Esophagus squamous epithelium (tissue), 5 donors: ENCODE results near the gene METRN. TPM values are rescaled to one million over a fixed set of nuclear protein-coding genes. Genes with fewer than 3 reads are reported as not detected.

Experiments
- DNase-seq: peaks from one replicate; lab custom pipeline; 2025; lab: John Stamatoyannopoulos, UW
- H3K27ac ChIP-seq, 4 donors: fragments of 200-600 bp; sonication (generic); one replicate each; pipeline ENCODE4 v1.5.1; 2016 to 2019; ENCODE audit warnings: mild to moderate bottlenecking in 1 of 4
- H3K27me3 ChIP-seq, 4 donors: fragments of 200-600 bp; sonication (generic); 1 replicate in 3 of 4; 2 replicates in 1 of 4; pipeline versions ENCODE4 v1.5.1 to v1.6.0; 2017 to 2021; ENCODE audit warnings: antibody characterized with exemption in 1 of 4
- H3K36me3 ChIP-seq, 3 donors: fragments of 200-600 bp; sonication (generic); one replicate each; pipeline ENCODE4 v1.5.1; 2016 to 2019
- H3K4me1 ChIP-seq, 3 donors: fragments of 200-600 bp; sonication (generic); one replicate each; pipeline ENCODE4 v1.5.1; 2017 to 2019
- H3K4me3 ChIP-seq, 4 donors: fragments of 200-600 bp; sonication (generic); 1 replicate in 3 of 4; 2 replicates in 1 of 4; pipeline ENCODE4 v1.5.1; 2016 to 2019; ENCODE audit warnings: mild to moderate bottlenecking in 2 of 4, moderate library complexity in 1 of 4
- H3K9me3 ChIP-seq, 3 donors: fragments of 200-600 bp; sonication (generic); one replicate each; pipeline ENCODE4 v1.5.1; 2016 to 2019
- CTCF ChIP-seq, 6 experiments: fragments of 450-650 bp in 4 of 6; fragments of 200-600 bp in 2 of 6; sonication (generic) in 2 of 6; IDR thresholded peaks; one replicate each; pipeline ENCODE4 v1.5.1; 2016 to 2019; ENCODE audit warnings: antibody characterized with exemption in 6 of 6, mild to moderate bottlenecking in 4 of 6, moderate library complexity in 4 of 6
- POLR2A ChIP-seq, 4 donors: fragments of 450-650 bp; IDR thresholded peaks; one replicate each; pipeline ENCODE4 v1.6.1; 2017; ENCODE audit warnings: antibody characterized with exemption in 4 of 4, mild to moderate bottlenecking in 4 of 4, moderate library complexity in 3 of 4
- whole genome bisulfite sequencing, 2 donors: methylation state at CpG; one replicate each; pipeline ENCODE4 v1.1.5; 2018; 5-methylcytosine and 5-hydroxymethylcytosine counted together
- intact Hi-C: fragments of 100-400 bp; cut with DNase I; formaldehyde crosslinking; loops from one replicate; pipeline ENCODE4 v1.15.0; 2022
- total RNA-seq, 4 donors: library from RNA; depleted of rRNA; stranded (reverse); fragments of >200 nt; gene quantifications; one replicate each; pipeline ENCODE4 v1.1.0, GENCODE V29; 2016
- donor health status: DM: yes; HTN: yes; CAD: no.

METRN gene
- total RNA-seq, 4 donors from 2014 or later = 4.2 to 12.7 (median 8.8) TPM

DNA sequence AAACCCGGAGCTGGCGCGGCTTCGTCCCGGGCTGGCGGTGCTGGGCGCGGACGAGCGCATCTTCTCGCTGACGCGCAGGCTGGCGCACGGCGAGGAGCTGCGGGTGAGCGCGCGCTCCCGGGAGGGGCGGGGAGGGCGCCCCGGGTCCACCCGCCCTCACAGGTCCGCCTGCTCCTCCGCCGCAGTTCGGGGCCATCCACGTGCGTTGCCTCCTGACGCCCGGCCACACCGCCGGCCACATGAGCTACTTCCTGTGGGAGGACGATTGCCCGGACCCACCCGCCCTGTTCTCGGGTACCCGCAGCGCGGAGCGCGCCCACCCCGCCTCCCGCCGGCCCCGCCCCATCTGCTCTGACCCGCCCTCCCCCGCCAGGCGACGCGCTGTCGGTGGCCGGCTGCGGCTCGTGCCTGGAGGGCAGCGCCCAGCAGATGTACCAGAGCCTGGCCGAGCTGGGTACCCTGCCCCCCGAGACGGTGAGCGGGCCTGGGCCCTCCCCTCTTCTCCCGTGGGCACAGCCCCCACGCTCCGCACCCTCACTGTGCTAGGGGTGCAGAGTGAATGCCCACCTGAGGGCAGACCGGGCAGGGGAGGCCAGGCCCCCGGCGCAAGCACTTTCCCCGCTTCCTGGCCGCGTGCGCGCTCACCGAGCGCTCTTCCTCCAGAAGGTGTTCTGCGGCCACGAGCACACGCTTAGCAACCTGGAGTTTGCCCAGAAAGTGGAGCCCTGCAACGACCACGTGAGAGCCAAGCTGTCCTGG lies 13.4 kb downstream of the METRN start:
- Histone ChIP-seq H3K4me1 (peaks cover 23 to 35% (median 28%) of the 10 kb centered on the region in 3 donors), H3K4me3 (peak overlapping the region; percentile 25 to 67 (median 48)), H3K9me3 (no peaks in the 10 kb centered on the region), H3K36me3 (peaks cover 4 to 32% (median 11%) of the 10 kb centered on the region in 3 donors), H3K27ac (peak overlapping the region in 3 of 4 donors; percentile 0 to 53 (median 48)), H3K27me3 (peaks cover 0 to 49% (median 1%) of the 10 kb centered on the region in 4 donors)
- intact Hi-C loops = no loop called here
- WGBS, 2 donors = 0% methylated on average over 1 to 6 of the region's 80 CpGs
- DNase-seq = no peak
- TF ChIP-seq POLR2A (IDR thresholded peaks at IDR 0.05) (peak in 1 of 4 donors; percentile 5), CTCF (IDR thresholded peaks at IDR 0.05) (no peak)

- H3K4me3 ChIP-seq = peak overlapping the region in 2 of 4 donors; percentile 54 to 67
- intact Hi-C loops = no loop called here
Measured at GRCh38 chr16:728890-729744, 14.2 kb downstream of the METRN start.

DNA sequence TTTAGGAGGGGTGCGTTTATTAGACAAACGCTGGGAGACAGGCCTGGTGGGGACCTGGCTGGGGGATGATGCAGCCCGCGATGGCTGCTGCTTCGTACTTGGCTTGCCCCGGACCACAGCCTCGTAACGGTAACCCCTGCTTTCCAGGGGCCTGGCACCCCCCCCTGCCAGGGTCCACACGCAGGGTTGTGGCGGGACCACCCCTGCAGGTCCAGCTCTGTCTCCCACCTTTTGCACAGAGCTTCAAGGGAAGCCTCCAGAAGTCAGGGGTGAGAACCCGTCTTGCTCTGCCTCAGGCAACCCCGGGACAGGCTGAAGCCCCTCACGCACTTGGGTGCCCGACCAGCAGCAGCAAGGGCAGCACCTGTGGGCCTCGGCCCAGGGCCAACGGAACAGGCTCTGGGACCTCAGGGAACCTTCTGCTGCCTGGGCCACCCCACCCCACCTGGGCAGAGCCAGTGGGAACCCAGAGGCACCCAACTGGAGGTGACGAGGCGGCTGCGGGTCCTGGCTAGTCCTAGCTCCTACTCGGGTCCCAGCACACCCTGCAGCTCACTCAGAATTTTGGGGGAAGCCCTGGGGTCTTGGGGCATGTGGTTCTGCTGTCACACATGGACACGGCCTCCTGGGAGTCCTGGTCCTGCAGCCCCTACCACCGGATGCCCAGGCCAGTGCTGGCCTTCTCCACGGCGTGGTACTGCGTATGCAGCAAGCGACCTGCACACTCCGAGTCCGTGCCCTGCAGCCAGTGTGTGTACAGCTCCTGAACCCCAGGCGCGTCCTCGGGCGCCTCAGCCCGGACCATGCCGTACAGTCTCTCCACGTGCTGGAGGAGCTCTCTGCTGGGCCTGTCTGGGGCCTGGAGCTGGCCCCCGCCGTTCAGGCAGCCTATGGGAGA lies 15.1 kb downstream of the METRN start:
- no peaks in the 10 kb centered on the region for H3K9me3 ChIP-seq
- TF ChIP-seq POLR2A (IDR thresholded peaks at IDR 0.05) (no peak), CTCF (IDR thresholded peaks at IDR 0.05) (no peak)

More at GRCh38 chr16:728890-729744, 14.2 kb downstream of the METRN start:
- no peak for DNase-seq
- Histone ChIP-seq H3K4me1 (peaks cover 23 to 35% (median 28%) of the 10 kb centered on the region in 3 donors), H3K36me3 (peaks cover 11 to 40% (median 19%) of the 10 kb centered on the region in 3 donors), H3K27ac (peak overlapping the region in 1 of 4 donors; percentile 5), H3K27me3 (peaks cover 0 to 49% (median 1%) of the 10 kb centered on the region in 4 donors), H3K9me3 (no peaks in the 10 kb centered on the region)
- no peak for TF ChIP-seq CTCF (IDR thresholded peaks at IDR 0.05)
- TF ChIP-seq POLR2A (IDR thresholded peaks at IDR 0.05) = no peak
- 38 to 78% methylated on average over 7 to 16 of the region's 55 CpGs for WGBS, 2 donors

DNA sequence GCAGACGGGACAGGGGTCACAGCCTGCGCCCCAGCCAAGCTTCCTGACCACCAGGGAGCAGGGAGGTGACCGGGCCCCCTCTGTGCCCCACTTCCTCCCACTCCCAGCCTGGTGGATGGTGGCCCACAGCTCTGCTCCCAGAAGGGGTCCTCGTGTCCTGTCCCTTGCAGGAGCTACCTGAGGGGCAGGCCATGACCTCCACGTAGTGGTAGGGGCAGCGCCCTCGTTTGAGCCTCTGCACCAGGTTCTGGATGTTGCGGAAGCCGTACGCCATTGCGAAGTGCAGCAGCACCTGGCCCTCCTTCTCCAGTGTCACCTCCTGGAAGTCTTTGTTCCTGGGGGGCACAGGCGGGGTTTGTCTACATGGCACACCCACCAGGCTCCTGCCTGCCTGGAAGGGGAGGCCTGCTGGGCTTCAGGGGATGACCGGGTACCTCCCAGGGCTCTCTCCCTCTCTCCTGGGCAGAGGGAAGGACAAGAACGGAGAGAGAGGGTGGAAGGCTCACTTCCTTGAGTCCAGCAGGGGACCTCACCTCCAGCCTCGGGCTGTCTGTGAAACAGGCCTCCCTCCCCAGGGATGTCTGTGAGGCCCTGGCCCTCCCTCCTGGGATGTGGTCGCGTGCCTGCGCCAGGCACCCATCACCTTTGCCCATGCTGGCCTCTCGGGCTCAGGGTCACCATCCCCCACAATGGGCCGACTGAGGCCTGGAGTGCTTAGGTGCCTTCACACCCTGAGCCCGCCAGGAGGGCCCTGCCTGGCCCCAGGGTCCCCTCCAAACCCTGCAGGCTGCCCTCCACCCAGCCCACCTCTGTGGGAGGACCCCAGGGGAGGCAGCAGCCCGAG lies 16.0 kb downstream of the METRN start:
- Histone ChIP-seq H3K27me3 (peaks cover 0 to 36% (median 1%) of the 10 kb centered on the region in 4 donors), H3K36me3 (peaks cover 19 to 58% (median 32%) of the 10 kb centered on the region in 3 donors), H3K9me3 (no peaks in the 10 kb centered on the region), H3K4me3 (no peak overlapping the region), H3K4me1 (peaks cover 23 to 34% (median 28%) of the 10 kb centered on the region in 3 donors), H3K27ac (no peak overlapping the region)
- intact Hi-C loops = no loop called here
- DNase-seq = no peak
- 62 to 87% methylated on average over 5 to 9 of the region's 22 CpGs for WGBS, 2 donors
- no peak for TF ChIP-seq CTCF (IDR thresholded peaks at IDR 0.05)
- TF ChIP-seq POLR2A (IDR thresholded peaks at IDR 0.05) = no peak

More for the DNA sequence above, 15.1 kb downstream of the METRN start:
- H3K27ac ChIP-seq = no peak overlapping the region
- no peak for DNase-seq
- 73 to 85% methylated on average over 4 to 5 of the region's 37 CpGs for WGBS, 2 donors
- H3K4me1 ChIP-seq = peaks cover 23 to 35% (median 28%) of the 10 kb centered on the region in 3 donors
- no peak overlapping the region for H3K4me3 ChIP-seq
- peaks cover 19 to 49% (median 26%) of the 10 kb centered on the region in 3 donors for H3K36me3 ChIP-seq
- intact Hi-C loops = no loop called here
- H3K27me3 ChIP-seq = peaks cover 0 to 45% (median 1%) of the 10 kb centered on the region in 4 donors
